ENCODE measurements around the gene SLC35E4.

SLC35E4 gene

DNA sequence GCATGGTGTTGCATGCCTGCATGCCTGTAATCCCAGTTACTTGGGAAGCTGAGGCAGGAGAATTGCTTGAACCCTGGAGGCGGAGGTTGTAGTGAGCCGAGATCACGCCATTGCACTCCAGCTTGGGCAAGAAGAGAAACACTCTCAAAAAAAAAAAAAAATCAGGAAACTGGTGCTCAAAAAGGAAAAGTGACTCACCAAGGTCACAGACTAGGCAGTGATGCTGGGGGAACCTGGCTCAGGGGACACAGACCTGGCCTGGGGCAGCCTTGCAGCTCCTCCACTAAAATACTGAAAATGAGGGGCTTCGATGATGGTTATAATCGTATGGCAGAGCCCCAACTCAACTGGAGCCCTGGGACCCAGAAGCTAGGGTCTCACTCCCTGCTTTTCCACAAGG is 8.1 kb upstream of the SLC35E4 start:
- TF ChIP-seq TCF12 (IDR thresholded peaks at IDR 0.05; ENCODE audit: low read depth) (no peak), TAF1 (IDR thresholded peaks at IDR 0.05; ENCODE audit: low read depth) (no peak), YY1 (IDR thresholded peaks at IDR 0.05; ENCODE audit: low read depth) (no peak), EP300 (IDR thresholded peaks at IDR 0.05; ENCODE audit: borderline replicate concordance) (no peak), FOXM1 (IDR thresholded peaks at IDR 0.05; ENCODE audit: borderline replicate concordance, low read depth) (no peak), TEAD4 (IDR thresholded peaks at IDR 0.05) (no peak), CEBPB (IDR thresholded peaks at IDR 0.05) (no peak)
- TF ChIP-seq, protein P1, sequence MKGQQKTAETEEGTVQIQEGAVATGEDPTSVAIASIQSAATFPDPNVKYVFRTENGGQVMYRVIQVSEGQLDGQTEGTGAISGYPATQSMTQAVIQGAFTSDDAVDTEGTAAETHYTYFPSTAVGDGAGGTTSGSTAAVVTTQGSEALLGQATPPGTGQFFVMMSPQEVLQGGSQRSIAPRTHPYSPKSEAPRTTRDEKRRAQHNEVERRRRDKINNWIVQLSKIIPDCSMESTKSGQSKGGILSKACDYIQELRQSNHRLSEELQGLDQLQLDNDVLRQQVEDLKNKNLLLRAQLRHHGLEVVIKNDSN (IDR thresholded peaks at IDR 0.05), result no peak

DNA sequence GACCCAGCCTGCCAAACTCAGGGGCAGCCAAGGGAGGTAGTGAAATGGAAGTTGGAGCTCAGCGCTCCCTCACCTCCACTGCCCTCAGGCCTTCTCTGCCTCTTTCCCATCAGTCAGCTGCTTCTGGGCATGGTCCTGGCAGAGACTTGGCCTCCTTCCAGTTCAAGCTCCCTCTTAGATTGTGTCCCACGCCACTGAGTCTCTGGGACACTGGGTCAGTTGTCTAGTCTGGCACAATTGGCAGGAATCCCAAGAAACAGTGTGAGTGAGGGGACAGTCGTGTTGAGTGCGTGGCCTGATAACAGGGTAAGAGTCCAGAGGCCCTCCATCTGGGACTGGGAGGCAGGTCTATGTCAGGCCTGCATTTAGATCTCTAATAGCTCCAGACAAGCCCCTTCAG is 7.1 kb upstream of the SLC35E4 start:
- no peak for TF ChIP-seq YY1 (IDR thresholded peaks at IDR 0.05; ENCODE audit: low read depth)
- no peak for TF ChIP-seq CEBPB (IDR thresholded peaks at IDR 0.05)
- no peak for TF ChIP-seq EGR1 (IDR thresholded peaks at IDR 0.05)
- TF ChIP-seq CREB1 (IDR thresholded peaks at IDR 0.05; ENCODE audit: low read depth), result no peak
- TF ChIP-seq EP300 (IDR thresholded peaks at IDR 0.05; ENCODE audit: borderline replicate concordance), result no peak
- TF ChIP-seq, protein P2, sequence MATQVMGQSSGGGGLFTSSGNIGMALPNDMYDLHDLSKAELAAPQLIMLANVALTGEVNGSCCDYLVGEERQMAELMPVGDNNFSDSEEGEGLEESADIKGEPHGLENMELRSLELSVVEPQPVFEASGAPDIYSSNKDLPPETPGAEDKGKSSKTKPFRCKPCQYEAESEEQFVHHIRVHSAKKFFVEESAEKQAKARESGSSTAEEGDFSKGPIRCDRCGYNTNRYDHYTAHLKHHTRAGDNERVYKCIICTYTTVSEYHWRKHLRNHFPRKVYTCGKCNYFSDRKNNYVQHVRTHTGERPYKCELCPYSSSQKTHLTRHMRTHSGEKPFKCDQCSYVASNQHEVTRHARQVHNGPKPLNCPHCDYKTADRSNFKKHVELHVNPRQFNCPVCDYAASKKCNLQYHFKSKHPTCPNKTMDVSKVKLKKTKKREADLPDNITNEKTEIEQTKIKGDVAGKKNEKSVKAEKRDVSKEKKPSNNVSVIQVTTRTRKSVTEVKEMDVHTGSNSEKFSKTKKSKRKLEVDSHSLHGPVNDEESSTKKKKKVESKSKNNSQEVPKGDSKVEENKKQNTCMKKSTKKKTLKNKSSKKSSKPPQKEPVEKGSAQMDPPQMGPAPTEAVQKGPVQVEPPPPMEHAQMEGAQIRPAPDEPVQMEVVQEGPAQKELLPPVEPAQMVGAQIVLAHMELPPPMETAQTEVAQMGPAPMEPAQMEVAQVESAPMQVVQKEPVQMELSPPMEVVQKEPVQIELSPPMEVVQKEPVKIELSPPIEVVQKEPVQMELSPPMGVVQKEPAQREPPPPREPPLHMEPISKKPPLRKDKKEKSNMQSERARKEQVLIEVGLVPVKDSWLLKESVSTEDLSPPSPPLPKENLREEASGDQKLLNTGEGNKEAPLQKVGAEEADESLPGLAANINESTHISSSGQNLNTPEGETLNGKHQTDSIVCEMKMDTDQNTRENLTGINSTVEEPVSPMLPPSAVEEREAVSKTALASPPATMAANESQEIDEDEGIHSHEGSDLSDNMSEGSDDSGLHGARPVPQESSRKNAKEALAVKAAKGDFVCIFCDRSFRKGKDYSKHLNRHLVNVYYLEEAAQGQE (IDR thresholded peaks at IDR 0.05; ENCODE audit: low read depth), result no peak
- TF ChIP-seq FOXM1 (IDR thresholded peaks at IDR 0.05; ENCODE audit: borderline replicate concordance, low read depth), result no peak
- no peak for TF ChIP-seq ZBTB7A (IDR thresholded peaks at IDR 0.05; ENCODE audit: low read depth)
- TF ChIP-seq TAF1 (IDR thresholded peaks at IDR 0.05; ENCODE audit: low read depth), result no peak
- no peak for TF ChIP-seq NFIC (IDR thresholded peaks at IDR 0.05)
- TF ChIP-seq TEAD4 (IDR thresholded peaks at IDR 0.05), result no peak
- no peak for TF ChIP-seq RAD21 (IDR thresholded peaks at IDR 0.05; ENCODE audit: low read depth)
- TF ChIP-seq, protein P1 (IDR thresholded peaks at IDR 0.05), result no peak
- no peak for TF ChIP-seq TCF12 (IDR thresholded peaks at IDR 0.05; ENCODE audit: low read depth)
- TF ChIP-seq, protein P3, sequence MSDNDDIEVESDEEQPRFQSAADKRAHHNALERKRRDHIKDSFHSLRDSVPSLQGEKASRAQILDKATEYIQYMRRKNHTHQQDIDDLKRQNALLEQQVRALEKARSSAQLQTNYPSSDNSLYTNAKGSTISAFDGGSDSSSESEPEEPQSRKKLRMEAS (IDR thresholded peaks at IDR 0.05), result no peak

DNA sequence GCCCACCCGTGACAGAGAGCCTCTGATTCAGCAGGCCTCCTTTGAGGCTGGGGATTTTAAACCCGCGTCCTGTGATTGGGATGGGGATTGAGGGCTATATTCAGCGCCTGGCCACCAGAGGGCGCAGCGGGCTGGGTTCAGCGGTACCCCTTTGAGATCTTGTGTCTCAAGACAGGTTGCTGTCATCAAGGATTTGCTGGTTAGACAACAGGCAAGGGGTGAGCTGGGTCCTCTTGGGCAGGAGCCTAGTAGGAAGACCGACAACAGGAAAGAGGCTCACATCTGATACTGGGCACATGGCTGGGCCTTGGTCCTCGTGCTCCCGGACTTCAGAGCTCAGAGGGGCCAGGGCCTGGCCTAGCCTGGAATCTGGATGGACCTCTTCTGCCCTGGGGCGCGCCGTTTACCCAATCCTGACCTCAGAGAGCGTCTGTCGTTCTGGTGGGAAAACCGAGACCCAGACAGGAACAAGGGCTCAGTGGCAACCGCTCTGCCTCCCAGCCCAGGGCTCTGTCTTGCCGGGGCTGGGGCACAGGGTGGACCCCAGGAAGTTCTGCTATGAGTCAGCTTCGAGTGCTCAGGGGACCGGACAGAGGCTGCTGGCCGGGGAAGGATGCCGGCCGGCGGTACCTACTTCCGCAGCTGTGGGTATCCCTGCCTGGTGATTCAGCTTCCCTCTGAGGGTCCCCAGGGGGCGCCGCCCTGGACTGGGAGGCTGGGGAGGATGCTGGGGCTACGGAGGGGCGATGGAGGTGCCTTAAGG is 929 bp upstream of the SLC35E4 start:
- TF ChIP-seq, protein P1 (IDR thresholded peaks at IDR 0.05), result 0 out of 2 replicates have a peak, but pooled peaks have one; percentile 5
- peak; percentile 53 for TF ChIP-seq ZBTB7A (IDR thresholded peaks at IDR 0.05; ENCODE audit: low read depth)
- no peak for TF ChIP-seq NFIC (IDR thresholded peaks at IDR 0.05)
- TF ChIP-seq RAD21 (IDR thresholded peaks at IDR 0.05; ENCODE audit: low read depth), result peak; percentile 92
- TF ChIP-seq TCF12 (IDR thresholded peaks at IDR 0.05; ENCODE audit: low read depth), result 0 out of 2 replicates have a peak, but pooled peaks have one; percentile 28
- TF ChIP-seq, protein P3 (IDR thresholded peaks at IDR 0.05), result peak; percentile 34; the same call in 1 of the 2 replicates
- TF ChIP-seq YY1 (IDR thresholded peaks at IDR 0.05; ENCODE audit: low read depth), result no peak
- TF ChIP-seq TAF1 (IDR thresholded peaks at IDR 0.05; ENCODE audit: low read depth), result no peak
- no peak for TF ChIP-seq CEBPB (IDR thresholded peaks at IDR 0.05)
- no peak for TF ChIP-seq CREB1 (IDR thresholded peaks at IDR 0.05; ENCODE audit: low read depth)
- TF ChIP-seq, protein P2 (IDR thresholded peaks at IDR 0.05; ENCODE audit: low read depth), result no peak

DNA sequence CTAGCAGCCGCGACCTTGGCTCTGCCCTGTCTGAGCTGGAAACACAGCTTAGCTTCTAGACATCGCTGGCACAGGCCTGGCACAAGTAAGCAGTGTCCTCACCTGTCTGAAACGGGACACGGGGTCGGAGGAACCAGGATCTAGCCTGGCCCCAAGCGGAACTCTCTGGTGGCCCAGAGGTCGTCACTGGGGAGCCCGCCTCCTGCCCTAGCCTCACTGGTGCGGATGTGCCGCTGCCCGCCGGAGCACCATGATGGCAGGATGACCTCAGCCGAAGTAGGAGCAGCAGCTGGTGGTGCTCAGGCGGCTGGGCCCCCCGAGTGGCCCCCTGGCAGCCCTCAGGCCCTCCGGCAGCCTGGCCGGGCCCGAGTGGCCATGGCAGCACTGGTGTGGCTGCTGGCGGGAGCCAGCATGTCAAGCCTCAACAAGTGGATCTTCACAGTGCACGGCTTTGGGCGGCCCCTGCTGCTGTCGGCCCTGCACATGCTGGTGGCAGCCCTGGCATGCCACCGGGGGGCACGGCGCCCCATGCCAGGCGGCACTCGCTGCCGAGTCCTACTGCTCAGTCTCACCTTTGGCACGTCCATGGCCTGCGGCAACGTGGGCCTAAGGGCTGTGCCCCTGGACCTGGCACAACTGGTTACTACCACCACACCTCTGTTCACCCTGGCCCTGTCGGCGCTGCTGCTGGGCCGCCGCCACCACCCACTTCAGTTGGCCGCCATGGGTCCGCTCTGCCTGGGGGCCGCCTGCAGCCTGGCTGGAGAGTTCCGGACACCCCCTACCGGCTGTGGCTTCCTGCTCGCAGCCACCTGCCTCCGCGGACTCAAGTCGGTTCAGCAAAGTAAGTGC is 871 bp downstream of the SLC35E4 start:
- TF ChIP-seq ZBTB7A (IDR thresholded peaks at IDR 0.05; ENCODE audit: low read depth) (no peak), CREB1 (IDR thresholded peaks at IDR 0.05; ENCODE audit: low read depth) (no peak), EP300 (IDR thresholded peaks at IDR 0.05; ENCODE audit: borderline replicate concordance) (no peak), RAD21 (IDR thresholded peaks at IDR 0.05; ENCODE audit: low read depth) (no peak), TCF12 (IDR thresholded peaks at IDR 0.05; ENCODE audit: low read depth) (no peak), NFIC (IDR thresholded peaks at IDR 0.05) (no peak), YY1 (IDR thresholded peaks at IDR 0.05; ENCODE audit: low read depth) (no peak), TEAD4 (IDR thresholded peaks at IDR 0.05) (no peak), EGR1 (IDR thresholded peaks at IDR 0.05) (no peak)
- TF ChIP-seq, protein P1 (IDR thresholded peaks at IDR 0.05), result no peak
- TF ChIP-seq, protein P3 (IDR thresholded peaks at IDR 0.05), result no peak
